Tibial artery (tissue), 4 donors: ENCODE results near the gene SNX15.
"Not testable (repeated sequence)": the region's sequence is repeated elsewhere in the genome, so short reads cannot be mapped to it uniquely, and the experiment has no call there.

Experiments used
- DNase-seq, 2 donors: peaks; one replicate each; pipeline ENCODE4 v3.0.0-alpha.2; 2019
- H3K27ac ChIP-seq, 2 donors: fragments of 200-600 bp; sonication (generic) in 1 of 2; 1 replicate in 1 of 2; 2 replicates in 1 of 2; pipeline ENCODE4 v1.5.1; 2018 to 2019; ENCODE audit warnings: mild to moderate bottlenecking in 1 of 2
- H3K27me3 ChIP-seq, 2 donors: fragments of 200-600 bp; sonication (generic) in 1 of 2; one replicate each; pipeline versions ENCODE4 v1.5.1 to v1.6.0; 2016 to 2019
- H3K36me3 ChIP-seq, 3 donors: fragments of 200-600 bp; sonication (generic) in 2 of 3; one replicate each; pipeline ENCODE4 v1.5.1; 2016 to 2019; ENCODE audit warnings: mild to moderate bottlenecking in 2 of 3
- H3K4me1 ChIP-seq, 4 donors: fragments of 200-600 bp; sonication (generic) in 2 of 4; 1 replicate in 3 of 4; 2 replicates in 1 of 4; pipeline ENCODE4 v1.5.1; 2016 to 2019
- H3K4me3 ChIP-seq, 2 donors: fragments of 200-600 bp; sonication (generic) in 1 of 2; 1 replicate in 1 of 2; 2 replicates in 1 of 2; pipeline ENCODE4 v1.5.1; 2018 to 2019; ENCODE audit warnings: mild to moderate bottlenecking in 2 of 2
- H3K9me3 ChIP-seq, 3 donors: fragments of 200-600 bp; sonication (generic) in 1 of 3; one replicate each; pipeline ENCODE4 v1.5.1; 2016 to 2019
- CTCF ChIP-seq, 2 experiments: fragments of 200-600 bp in 1 of 2; fragments of 450-650 bp in 1 of 2; IDR thresholded peaks; one replicate each; pipeline ENCODE4 v1.5.1; 2017 to 2019; ENCODE audit warnings: antibody characterized with exemption in 2 of 2, mild to moderate bottlenecking in 1 of 2, moderate library complexity in 1 of 2
- intact Hi-C: fragments of 100-400 bp; cut with DNase I; formaldehyde crosslinking; loops from one replicate; pipeline ENCODE4 v1.15.0; 2023; ENCODE audit warnings: low total_unique reads

The SNX15 gene

GRCh38 chr11:65019824-65020223, 7.4 kb upstream of the SNX15 start:
- H3K9me3 ChIP-seq: no peaks in the 10 kb centered on the region
- no peak for TF ChIP-seq CTCF (IDR thresholded peaks at IDR 0.05)
- H3K4me1 ChIP-seq: peaks cover 0 to 13% (median 9%) of the 10 kb centered on the region in 4 donors
- intact Hi-C loops: no loop called here
- no peak for DNase-seq
- no peak overlapping the region for H3K27ac ChIP-seq
- no peaks in the 10 kb centered on the region for H3K27me3 ChIP-seq
- H3K4me3 ChIP-seq: no peak overlapping the region
- peaks cover 28 to 56% (median 40%) of the 10 kb centered on the region in 3 donors for H3K36me3 ChIP-seq

GRCh38 chr11:65021003-65021402, 6.2 kb upstream of the SNX15 start:
- no peak for DNase-seq
- Histone ChIP-seq H3K4me1 (peaks cover 0 to 6% (median 0%) of the 10 kb centered on the region in 4 donors), H3K27me3 (no peaks in the 10 kb centered on the region), H3K9me3 (no peaks in the 10 kb centered on the region), H3K36me3 (peaks cover 28 to 56% (median 40%) of the 10 kb centered on the region in 3 donors), H3K27ac (no peak overlapping the region), H3K4me3 (no peak overlapping the region)
- intact Hi-C loops: no loop called here
- no peak for TF ChIP-seq CTCF (IDR thresholded peaks at IDR 0.05)

GRCh38 chr11:65021509-65021908, 5.7 kb upstream of the SNX15 start:
- H3K4me1 ChIP-seq: peaks cover 0 to 2% (median 0%) of the 10 kb centered on the region in 4 donors
- TF ChIP-seq CTCF (IDR thresholded peaks at IDR 0.05): no peak
- no peaks in the 10 kb centered on the region for H3K27me3 ChIP-seq
- H3K36me3 ChIP-seq: peaks cover 28 to 56% (median 40%) of the 10 kb centered on the region in 3 donors
- intact Hi-C loops: no loop called here
- no peak overlapping the region for H3K27ac ChIP-seq
- H3K4me3 ChIP-seq: no peak overlapping the region
- H3K9me3 ChIP-seq: no peaks in the 10 kb centered on the region
- DNase-seq: no peak

GRCh38 chr11:65023502-65023901, 3.7 kb upstream of the SNX15 start:
- intact Hi-C loops, H3K4me3 ChIP-seq, H3K9me3 ChIP-seq, DNase-seq, H3K27me3 ChIP-seq, H3K27ac ChIP-seq: not testable (repeated sequence)
- peaks cover 24 to 44% (median 33%) of the 10 kb centered on the region in 3 donors for H3K36me3 ChIP-seq
- H3K4me1 ChIP-seq: peaks cover 0 to 13% (median 6%) of the 10 kb centered on the region in 4 donors

GRCh38 chr11:65026810-65027209, 429 bp upstream of the SNX15 start:
- H3K4me3 ChIP-seq: peak overlapping the region; percentile 61

GRCh38 chr11:65032216-65032615, 5.0 kb downstream of the SNX15 start:
- TF ChIP-seq CTCF (IDR thresholded peaks at IDR 0.05): no peak
- Histone ChIP-seq H3K27ac (no peak overlapping the region), H3K9me3 (no peaks in the 10 kb centered on the region), H3K4me3 (no peak overlapping the region), H3K4me1 (peaks cover 0 to 19% (median 12%) of the 10 kb centered on the region in 4 donors), H3K27me3 (no peaks in the 10 kb centered on the region), H3K36me3 (peaks cover 49 to 63% (median 52%) of the 10 kb centered on the region in 3 donors)
- DNase-seq: no peak
- intact Hi-C loops: no loop called here

More at GRCh38 chr11:65026810-65027209, 429 bp upstream of the SNX15 start:
- H3K36me3 ChIP-seq: peaks cover 8 to 20% (median 14%) of the 10 kb centered on the region in 3 donors
- TF ChIP-seq CTCF (IDR thresholded peaks at IDR 0.05): no peak
- H3K27ac ChIP-seq: peak overlapping the region; percentile 81 to 85
- intact Hi-C loops: loop anchor here (5.0 kb wide), 1 partner anchor 60 kb away; a partner anchor contains a TSS
- H3K27me3 ChIP-seq: no peaks in the 10 kb centered on the region
- no peaks in the 10 kb centered on the region for H3K9me3 ChIP-seq
- peaks cover 0 to 20% (median 12%) of the 10 kb centered on the region in 4 donors for H3K4me1 ChIP-seq
- no peak for DNase-seq
